Stimulated activated naive CD8-positive, alpha-beta T cell treated with anti-CD3 and anti-CD28 coated beads, Interleukin-15, Interleukin-2, amounts not matched to agents 100 U/mL and 50 U/mL, for 24 hours (primary cell): ENCODE results near the gene TMEM184B.

ENCODE experiments used
- ATAC-seq: fragments of 150-1000 bp; cut with Tn5 transposase; one replicate; pipeline ENCODE4 v1.10.0; 2021
- DNase-seq: peaks from one replicate; pipeline ENCODE4 v3.0.0; 2021

TMEM184B gene

DNA sequence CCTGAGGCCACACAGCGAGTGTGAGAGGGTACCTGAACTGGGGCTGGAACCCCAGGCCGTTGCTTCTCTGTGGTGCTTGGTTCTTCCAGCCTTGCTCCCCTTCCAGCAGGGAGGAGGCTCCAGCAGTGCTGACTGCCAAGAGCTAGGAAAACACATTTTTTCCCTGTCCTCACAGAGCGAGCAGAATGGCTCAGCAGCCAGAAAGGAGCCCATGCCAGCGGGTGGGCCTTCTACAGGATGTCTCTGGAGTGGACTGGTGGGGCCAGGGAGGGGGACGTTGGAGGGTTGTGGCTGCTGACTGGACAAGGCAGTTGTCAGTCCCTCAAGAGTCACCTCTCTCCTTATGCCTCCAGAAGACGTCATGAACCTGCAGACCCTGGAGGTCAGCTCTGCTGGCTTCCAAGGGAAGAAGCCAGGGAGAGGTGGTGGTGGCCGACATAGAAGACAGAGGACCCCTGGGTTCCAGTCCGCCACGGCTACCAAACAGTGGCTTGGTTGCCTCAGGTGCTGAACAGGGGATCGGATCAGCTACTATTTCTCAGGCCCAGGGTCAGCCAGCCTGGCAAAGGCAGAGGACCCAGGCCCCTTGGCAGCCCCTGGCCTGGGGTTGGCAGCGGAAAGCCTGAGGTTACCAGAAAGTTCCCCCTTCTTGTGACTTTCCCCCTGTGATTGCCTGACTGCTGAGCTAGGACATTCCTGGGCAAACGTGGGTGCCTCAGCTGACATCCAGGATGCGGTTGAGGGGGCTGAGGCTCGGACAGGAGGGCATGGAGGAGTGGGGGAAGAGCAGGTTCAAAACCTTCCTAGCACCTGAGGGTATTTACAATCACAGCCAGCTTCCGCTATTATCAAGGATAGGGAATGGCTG, 67.3 kb downstream of the TMEM184B start:
- ATAC-seq, result no peak
- DNase-seq, result no peak

DNA sequence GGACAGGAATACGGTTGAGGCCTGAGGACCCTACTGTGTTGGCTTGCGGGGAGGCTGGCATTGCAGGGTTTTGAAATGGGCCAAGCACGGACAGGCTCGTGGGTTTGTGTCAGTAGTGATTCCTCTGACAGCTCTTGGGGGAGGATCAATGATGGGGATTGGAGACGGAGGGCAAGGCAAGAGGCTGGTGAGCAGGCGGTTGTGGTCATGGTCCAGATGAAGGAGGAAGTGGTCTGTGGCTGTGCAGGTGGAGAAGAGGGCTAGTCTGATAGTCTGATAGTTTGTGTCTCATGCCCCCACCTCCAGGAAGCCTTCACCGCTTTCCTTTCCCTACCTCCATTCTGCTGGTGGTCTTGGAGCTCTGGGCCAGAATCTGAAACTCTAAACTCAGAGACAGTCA, 68.0 kb downstream of the TMEM184B start:
- no peak for DNase-seq
- ATAC-seq, result no peak

DNA sequence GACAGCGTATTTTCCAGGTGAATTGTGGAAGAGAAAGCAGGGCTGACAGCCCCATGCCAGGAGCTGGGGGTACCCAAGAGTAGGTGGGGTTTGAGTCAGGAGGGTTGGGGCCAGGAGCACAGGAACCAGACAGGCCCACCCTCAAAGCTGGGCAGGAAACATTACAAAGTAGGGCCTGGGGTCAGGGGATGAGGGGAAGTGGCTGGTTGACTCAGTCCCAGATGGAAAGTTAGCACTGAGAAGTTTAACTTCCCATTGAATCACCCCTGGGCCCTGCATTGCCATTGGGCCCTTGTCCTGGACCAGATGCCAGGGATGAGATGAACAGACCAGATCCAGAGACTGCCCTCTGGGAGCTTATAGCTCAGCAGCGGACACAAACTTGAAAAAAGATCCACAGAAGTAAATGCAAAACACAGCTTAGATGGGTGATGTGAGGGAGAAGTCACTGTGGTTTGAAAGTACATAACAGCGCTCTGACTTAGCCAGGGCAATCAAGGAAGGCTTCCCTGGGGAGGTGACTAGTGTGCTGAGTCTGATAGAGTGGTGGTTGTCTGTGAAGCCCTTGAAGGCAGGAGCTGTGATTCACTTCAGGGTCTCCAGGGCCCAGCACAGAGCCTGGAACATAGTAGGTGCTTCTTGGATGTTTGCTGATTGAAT, 68.8 kb downstream of the TMEM184B start:
- ATAC-seq (no peak), DNase-seq (peak; percentile 26)

DNA sequence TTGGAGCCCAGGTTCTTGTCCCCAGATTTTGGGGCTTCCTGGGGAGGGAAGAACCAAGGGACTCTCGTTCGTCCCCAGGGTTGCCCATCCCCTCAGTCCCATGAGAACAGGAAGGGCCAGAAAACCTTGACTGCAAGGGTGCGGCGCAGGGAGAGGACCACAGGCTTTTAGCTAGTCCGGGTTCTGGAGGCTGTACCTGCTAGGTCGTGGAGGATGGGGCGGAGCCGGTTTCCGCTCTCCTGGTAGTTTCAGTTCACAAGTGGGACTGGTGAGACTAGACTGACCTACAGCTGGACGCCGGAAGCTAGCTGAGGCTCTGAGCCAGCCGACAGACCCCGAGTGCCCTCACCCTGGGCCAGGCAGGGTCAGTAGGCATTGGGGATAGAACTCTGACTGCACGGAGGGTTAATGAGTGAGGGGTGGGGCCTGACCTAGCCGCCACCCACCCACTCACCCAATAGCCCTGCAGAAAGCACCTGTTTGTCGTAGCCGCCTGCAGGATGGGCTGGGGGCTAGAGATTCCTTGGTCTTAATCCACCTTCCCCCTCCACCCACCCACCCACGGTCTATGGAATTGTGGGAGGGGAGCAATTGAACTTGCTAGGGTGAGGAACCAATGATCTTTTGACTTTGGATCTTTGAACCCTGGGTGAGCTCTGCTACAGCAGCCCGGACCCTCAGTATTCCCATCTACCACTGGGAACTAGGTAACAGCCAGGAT, 69.6 kb downstream of the TMEM184B start:
- DNase-seq, result peak; percentile 48
- no peak for ATAC-seq

DNA sequence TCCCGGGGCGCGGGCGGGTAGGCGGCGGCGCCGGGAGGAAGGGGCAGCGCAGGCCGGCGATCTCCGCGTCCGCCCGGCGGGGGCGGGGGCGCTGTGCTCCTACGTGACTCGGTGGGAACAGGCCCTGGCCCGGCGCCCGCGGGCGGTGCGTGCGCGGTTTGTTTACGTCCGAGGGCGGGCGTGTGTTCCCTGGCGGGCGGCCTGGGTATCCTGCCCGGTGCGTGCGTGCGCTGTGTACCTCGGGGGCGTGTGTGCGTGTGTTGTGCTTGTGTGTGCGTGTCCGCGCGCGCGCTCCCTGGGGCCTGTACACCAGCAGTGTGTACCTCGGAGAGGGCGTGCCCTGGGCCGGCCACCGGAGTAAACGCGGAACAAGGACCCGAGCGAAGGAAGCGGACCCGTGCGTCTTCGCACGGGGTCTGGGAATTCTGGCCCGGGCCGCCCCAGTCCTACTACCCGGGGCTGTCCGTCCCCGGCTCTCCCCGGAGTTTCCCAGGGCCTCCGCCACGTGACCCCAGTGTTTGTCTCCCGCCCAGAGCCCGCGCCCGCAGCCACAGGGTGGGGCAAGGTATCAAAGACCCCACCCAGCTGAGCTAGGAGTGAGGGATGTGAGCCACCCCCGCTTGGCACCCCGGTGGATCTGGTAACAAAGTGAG, 70.2 kb downstream of the TMEM184B start:
- ATAC-seq (peak; percentile 26), DNase-seq (peak; percentile 69)

DNA sequence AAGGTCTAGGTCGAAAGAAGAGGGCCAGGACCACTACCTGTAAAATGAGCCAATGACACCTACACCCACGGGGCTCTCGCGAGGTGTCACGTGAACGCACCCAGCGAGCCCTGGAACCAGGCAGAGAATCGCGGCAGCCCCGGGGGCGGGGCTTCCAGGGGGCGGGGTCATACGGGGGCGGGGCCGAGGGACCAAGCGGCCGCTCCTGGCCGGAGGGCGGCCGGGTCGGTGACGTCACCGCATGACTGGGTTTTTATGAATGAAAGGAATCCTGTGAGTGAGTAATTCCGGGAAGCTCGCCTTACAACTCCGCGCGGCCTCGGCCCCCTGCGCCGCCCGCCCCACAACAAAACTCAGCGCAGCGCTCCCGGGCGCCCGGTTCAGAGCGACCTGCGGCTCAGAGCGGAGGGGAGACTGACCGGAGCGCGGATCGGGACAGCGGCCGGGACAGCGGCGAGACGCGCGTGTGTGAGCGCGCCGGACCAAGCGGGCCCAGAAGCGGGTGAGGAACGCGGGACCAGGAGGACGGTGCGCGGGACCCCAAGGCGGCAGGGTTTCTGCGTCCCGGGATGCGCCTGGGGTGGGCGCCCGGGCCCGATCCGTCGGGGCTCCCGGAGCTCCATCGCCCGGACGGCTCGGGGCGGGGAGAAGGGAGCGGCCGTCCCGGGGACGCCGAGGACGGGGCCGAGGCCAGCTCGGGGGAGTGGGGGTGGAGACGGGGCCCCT, 70.9 kb downstream of the TMEM184B start, which contains the start of gene MAFF:
Gene MAFF, plus strand, starts transcription at position 284 of the 726 bp plus-strand sequence. CDS start 11,860 bp downstream, outside the sequence.
- ATAC-seq, result peak; percentile 76
- DNase-seq, result peak; percentile 93

DNA sequence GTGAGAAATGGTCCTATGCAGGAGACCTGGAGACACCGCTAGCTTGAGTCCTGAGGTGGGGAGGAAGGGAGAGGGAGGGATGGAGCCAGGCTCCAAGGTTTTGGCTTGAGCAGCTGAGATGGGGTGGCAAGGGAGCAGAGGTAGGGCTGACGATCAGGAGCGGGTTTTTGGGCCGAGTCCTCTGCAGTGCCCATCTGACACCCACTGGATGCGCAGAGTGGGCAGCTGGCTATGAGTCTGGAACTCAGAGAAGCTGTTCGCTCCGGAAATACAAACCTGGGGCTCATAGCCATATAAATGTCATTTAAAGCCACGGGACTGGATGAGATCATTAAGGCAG, 71.5 kb downstream of the TMEM184B start:
- ATAC-seq, result no peak
- DNase-seq, result no peak

DNA sequence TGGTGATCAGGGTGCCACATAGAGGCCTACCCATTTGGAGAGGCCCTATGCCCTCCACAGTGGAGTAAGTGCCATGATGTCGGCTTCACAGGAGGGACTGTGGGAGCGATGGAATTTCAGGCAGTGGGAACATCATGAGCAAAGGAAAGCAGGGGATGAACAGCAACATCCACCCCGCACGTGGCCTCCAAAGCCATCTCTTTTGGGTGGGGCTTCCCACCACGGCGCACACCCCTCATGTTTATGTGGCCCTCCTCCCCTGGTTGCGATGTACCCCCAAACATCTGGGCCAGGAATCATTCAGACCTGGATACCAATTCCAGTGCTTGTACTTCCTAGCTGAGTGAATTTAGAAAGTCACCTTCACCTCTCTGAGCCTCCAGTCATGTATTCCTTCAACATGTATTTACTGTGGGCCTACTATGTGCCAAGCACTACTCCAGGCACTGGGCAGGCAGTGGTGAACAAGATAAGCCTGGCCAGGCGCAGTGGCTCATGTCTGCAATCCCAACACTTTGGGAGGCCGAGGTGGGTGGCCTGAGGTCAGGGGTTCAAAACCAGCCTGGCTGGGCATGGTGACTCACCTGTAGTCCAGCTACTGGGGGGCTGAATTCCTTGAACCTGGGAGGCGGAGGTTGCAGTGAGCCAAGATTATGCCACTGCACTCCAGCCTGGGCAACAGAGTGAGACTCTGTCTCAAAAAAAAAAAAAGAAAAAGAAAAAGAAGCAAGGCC, 72.8 kb downstream of the TMEM184B start:
- ATAC-seq (no peak), DNase-seq (no peak)

DNA sequence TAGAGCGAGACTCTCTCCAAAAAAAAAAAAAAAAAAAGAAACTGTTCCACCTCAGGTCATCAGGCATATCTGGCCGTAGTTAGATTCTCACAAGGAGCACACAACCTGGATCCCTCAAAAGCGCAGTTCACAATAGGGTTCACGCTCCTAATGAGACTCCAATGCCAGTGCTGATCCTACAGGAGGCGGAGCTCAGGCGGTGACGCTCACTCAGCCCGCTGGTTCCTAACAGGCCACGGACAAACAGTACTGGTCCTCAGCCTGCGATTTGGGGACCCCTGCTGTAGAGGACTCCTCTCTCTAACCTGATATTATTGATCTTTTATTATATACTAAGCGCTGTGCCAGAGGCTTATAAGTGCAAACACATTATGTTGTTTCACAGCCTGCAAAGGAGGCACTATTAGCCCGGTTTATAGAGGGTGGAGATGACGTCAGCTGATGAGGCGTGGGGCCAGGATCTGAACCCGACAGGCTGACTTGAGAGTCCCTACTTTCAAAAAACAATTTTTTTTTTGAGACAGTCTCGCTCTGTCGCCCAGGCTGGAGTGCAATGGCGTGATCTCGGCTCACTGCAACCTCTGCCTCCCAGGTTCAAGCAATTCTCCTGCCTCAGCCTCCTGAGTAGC, 75.9 kb downstream of the TMEM184B start:
- no peak for DNase-seq

DNA sequence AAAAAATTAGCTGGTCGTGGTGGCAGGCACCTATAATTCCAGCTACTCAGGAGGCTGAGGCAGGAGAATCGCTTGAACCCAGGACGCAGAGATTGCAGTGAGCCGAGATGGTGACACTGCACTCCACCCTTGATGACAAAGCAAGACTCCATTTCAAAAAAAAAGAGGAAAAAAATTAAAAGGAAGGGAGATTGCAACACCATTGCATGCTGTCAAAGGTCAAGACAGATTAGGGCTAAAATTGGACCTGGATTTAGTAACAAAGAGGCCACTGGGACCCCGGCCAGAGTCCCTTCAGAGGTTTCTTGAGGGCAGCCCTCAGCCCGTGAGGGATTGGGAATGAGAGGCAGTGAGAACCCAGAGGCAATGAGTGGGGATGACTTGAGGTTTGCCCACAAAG, 79.2 kb downstream of the TMEM184B start:
- DNase-seq, result no peak
- ATAC-seq, result no peak

More for the DNA sequence above, 75.9 kb downstream of the TMEM184B start:
- no peak for ATAC-seq

DNA sequence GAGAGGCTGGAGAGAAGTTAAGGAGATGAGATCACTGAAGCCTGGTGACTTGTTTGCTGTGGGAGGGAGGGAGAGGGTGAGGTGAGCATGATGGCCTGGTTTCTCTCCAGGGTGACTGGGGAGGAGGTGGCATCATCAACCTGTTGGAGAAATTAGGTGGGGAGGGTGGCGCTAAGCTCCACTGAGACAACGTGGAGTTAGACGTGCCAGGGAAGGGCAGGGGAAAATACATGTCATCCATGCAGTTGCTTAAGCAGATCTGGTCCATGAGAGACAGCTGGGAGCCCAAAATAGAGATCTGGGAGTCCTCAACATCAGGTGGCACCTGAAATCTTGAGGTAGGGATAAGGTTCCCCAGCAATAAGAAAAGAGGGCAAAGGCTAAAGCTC, 80.3 kb downstream of the TMEM184B start:
- DNase-seq (no peak), ATAC-seq (no peak)

DNA sequence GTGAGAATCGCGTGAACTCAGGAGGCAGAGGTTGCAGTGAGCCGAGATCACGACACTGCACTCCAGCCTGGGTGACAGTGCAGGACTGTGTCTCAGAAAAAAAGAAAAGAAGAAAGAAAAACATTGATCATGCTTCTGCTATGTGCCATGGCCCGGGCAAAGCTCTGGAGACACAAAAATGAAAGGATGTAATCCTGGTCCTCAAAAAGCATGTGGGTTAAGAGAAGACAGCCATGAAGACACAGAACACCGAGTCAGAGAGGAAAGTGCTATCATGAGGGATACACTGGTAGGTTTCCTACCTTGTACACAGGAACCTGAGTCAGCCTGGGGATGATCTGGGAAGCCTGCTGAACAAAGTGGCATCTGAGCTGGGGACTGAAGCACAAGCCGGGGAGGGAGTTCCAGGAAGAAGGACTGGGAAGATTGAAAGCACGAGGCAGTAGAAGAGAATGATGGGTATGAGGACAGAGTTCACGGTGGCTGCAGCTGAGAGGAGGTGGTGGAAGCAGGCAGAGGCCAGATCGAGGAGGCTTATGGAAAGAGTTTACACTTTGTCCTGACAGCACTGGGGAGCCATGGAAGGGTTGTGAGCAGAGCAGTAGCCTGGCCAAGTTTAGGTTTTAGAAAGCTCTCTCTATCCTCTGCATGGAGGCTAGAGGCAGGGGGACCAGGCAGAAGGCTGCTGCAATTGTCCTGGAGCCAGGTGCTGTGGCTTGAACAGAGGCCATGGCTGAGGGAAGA, 80.9 kb downstream of the TMEM184B start:
- DNase-seq (no peak), ATAC-seq (peak; percentile 12)

DNA sequence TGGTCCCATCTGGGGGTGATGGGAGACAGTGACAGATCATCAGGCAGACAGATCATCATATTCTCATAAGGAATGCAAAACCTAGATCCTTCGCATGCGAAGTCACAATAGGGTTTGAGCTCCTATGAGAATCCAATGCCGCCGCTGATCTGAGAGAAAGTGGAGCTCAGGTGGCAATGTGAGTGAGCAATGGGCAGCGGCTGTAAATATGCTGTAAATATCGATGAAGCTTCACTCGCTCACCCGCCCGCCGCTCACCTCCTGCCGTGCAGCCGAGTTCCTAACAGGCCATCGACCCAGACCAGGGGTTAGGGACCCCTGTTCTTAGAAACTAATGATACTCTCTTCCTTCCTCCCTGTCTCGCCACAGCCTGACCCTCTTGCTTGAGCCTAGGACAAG, 81.8 kb downstream of the TMEM184B start:
- no peak for DNase-seq
- no peak for ATAC-seq

DNA sequence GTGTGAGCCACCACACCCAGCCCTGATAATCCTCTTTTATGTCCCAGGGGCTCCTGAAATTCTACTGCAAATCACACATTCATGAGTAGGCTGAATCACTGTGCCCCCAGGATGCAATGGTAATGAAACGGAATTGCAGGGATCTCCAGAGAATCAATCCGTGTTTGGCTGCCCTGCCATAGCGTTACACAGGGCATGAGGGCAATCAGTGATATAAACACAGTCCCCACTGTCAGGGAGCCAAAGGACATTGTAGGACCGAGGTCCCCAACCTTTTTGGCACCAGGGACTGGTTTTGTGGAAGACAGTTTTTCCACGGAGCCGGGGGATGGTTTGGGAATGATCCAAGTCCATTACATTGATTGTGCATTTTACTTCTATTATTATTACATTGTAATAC, 82.2 kb downstream of the TMEM184B start:
- ATAC-seq, result no peak
- DNase-seq, result no peak

DNA sequence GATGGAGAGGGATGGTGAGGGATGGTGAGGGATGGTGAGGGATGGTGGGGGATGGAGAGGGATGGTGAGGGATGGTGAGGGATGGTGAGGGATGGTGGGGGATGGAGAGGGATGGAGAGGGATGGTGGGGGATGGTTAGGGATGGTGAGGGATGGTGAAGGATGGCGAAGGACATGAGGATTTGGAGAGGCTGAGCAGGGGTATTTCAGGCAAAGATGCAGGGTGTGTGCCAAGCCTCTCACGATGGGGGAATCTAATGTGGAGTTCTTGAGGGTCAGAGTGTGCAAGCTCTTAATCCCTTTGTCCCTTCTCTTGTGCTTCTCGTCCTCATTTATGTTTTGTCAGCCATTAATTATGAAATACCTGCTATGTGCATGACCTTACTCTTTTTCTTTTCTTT, 83.7 kb downstream of the TMEM184B start:
- no peak for ATAC-seq
- no peak for DNase-seq

DNA sequence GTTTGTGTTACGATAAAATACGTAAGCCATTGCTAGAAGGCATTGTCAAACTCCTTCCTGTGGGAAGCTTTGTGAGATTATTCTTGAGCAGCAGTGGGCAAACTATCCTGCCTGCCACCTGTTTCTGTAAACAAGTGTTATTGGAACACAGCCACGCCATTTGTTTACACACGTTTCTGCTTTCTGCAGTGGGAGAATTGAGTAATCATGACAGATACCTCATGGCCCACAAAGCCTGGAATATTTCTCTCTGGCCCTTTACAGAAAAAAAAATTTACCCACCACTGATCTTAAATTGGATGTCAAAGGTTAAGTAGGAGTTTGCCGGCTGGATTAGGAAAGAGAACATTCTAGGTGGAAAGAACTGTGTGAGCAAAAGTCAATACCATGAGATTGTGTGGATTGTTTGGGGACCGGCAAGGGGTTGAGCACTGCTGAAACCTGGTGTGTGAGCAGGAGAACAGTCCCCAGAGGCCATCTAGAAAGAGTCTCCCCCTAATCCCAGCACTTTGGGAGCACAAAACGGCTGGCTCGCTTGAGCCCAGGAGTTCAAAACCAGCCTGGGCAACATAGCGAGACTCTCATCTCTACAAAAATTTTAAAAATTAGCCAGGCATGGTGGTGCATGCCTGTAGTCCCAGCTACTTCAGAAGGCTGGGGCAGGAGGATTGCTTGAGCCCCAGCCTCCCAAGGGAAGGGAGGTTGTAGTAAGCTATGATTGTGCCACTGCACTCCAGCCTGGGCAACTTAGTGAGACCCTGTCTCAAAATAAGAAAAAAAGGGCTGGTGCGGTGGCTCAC, 85.2 kb downstream of the TMEM184B start:
- ATAC-seq (no peak), DNase-seq (no peak)

DNA sequence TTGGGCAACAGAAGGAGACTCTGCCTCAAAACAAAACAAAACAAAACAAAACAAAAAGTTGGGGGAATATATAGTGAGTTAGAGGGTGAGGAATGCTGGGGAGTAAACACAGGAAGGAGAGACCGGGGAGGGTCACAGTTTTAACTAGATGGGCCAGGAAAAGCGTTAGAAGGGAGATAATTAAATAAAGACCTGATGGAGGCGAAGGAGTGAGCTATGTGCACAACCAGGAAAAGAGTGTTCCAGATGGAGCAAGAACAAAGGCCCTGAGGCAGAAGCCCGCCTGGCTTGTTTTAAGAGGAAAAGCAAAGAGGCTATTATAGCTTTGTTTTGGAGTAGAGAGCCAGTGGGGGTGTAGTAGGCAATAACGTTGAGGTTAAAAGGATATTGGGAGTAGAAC, 86.4 kb downstream of the TMEM184B start:
- ATAC-seq (no peak), DNase-seq (no peak)

DNA sequence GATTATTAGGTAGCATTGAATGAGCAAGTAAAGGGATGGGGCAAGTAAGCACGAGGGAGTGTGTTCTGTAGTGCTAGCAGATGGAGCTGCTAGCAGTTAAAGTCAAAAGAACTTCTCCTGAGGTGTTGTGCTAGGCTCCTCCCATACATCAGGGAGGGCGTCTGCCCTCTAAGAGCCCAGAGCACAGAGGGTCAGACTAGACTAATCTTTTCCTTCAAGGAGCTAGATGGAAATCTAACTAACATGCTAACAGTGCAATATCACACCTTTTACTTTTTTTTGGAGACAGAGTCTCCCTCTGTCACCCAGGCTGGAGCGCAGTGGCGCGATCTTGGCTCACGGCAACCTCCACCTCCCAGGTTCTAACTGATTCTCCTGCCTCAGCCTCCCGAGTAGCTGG, 88.0 kb downstream of the TMEM184B start:
- ATAC-seq (no peak), DNase-seq (no peak)
